Kidney epithelial cell (primary cell): ENCODE data around the gene ANKMY1. TPM values are rescaled to one million over a fixed set of nuclear protein-coding genes. Genes with fewer than 3 reads are reported as not detected.

Experiments
- DNase-seq: peaks from one replicate; pipeline ENCODE4 v3.0.0-alpha.2; 2010; ENCODE audit warnings: low read depth
- H3K27me3 ChIP-seq: 2 replicates; pipeline ENCODE4 v1.6.0; 2011; ENCODE audit warnings: low read length; ENCODE audit not compliant: control insufficient read depth, insufficient read depth
- H3K36me3 ChIP-seq: 2 replicates; pipeline ENCODE4 v1.5.1; 2011; ENCODE audit warnings: low read length; ENCODE audit not compliant: control insufficient read depth, insufficient read depth
- H3K4me3 ChIP-seq: 2 replicates; pipeline ENCODE4 v1.5.1; 2011; ENCODE audit warnings: low read depth, mild to moderate bottlenecking, control low read depth, low read length
- CTCF ChIP-seq: IDR thresholded peaks from 2 replicates; pipeline ENCODE4 v1.5.1; 2011; ENCODE audit warnings: mild to moderate bottlenecking, moderate library complexity, low read length, control low read depth, inconsistent platforms; ENCODE audit not compliant: insufficient read depth, poor library complexity, severe bottlenecking
- total RNA-seq: library from RNA; depleted of rRNA; stranded (reverse); fragments of >200 nt; gene quantifications from 2 replicates; pipeline ENCODE4 v1.2.3, GENCODE V29; 2015

The ANKMY1 gene
- total RNA-seq, 1 donor from 2014 or later: 7.1 TPM

GRCh38 chr2:240530181-240530580 is 27.6 kb downstream of the ANKMY1 start:
- Histone ChIP-seq H3K36me3 (peaks cover 2% of the 10 kb centered on the region), H3K27me3 (no peaks in the 10 kb centered on the region), H3K4me3 (no peak overlapping the region)
- DNase-seq: no peak
- no peak for TF ChIP-seq CTCF

DNA sequence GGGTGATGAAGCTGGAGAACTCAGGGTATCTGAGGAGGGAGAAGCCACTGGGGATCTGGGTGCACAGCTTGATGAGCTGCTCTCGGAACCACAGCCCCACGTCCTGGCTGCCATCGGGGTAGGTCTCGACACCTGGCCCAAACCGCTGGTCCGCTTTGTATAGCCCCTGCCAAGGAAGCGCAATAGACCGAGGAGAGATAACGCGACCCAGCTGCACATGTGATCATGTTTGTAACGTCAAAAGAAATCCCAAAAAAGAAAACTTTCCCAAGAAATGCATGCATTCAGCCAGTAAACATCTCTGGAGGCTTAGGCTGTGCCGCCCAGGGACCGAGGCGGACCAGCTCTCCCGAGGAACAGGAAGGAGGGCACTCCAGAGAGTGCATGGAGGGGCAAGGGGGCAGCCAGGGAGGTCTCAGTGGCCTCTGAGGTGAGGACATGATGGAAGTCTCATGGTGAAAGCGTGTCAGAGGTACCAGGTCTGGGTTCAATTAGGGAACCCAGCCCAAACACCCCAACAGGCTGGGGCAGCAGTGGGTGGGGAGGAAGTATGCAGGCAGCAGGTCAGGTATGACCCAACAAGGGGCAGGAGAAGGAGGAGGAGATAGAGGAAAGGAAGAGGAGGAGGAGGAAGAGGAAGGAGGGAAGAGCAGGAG is 28.3 kb downstream of the ANKMY1 start:
- no peak for TF ChIP-seq CTCF

DNA sequence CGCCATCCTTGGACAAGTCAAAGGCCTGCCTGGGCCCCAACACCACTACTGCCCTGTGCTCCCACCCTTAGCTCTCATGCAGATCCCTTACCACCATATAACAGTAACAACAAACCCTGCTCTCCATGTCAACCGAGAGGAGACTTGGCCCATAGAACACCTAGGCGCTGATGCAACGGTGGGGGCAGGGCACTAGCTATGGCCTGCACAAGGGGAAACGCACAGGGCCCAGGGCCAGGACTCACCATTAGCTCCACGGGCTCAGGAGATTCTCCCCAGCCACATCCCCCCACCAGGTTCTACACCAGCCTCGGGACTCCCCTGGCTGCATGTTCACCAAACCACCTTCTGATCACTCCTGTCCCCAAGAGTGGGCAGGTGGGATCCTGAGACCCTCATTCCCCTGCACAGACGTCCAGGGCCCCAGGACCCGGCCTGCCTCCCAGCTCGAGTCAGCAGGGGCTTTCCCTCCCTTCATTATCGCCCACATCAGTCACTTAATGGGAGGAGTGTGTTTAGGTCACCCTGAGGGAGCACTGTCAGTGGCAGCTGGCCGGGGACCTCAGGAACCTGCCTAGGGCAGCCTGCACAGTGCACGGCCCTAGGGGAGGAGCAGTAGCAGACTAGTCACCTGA is 29.3 kb downstream of the ANKMY1 start:
- TF ChIP-seq CTCF: no peak
- H3K27me3 ChIP-seq: no peaks in the 10 kb centered on the region
- DNase-seq: no peak
- no peak overlapping the region for H3K4me3 ChIP-seq
- peaks cover 2% of the 10 kb centered on the region for H3K36me3 ChIP-seq

More for the DNA sequence above, 28.3 kb downstream of the ANKMY1 start:
- no peak for DNase-seq
- H3K36me3 ChIP-seq: peaks cover 2% of the 10 kb centered on the region
- H3K27me3 ChIP-seq: no peaks in the 10 kb centered on the region
- no peak overlapping the region for H3K4me3 ChIP-seq

DNA sequence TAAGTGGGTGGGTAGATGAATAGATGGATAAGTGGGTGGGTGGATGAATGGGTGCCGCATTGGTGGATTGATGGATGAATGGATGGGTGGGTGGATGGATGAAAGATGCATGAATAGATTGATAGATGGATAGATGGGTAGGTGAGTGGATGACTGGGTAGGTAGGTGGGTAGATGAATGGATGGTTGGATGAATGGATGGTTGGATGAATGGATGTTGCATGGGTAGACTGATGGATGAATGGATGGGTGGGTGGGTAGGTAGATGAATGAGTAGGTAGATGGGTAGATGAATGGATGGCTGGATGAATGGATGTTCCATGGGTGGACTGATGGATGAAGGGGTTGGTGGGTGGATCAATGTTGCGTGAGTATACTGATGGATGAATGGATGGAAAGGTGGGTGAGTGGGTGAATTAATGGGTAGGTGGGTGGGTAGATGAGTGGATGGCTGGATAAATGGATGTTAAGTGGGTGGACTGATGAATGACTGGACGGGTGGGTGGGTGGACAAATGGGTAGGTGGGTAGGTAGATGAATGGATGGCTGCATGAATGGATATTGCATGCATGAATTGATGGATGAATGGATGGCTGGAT is 30.5 kb downstream of the ANKMY1 start:
- Histone ChIP-seq H3K27me3 (no peaks in the 10 kb centered on the region), H3K4me3 (no peak overlapping the region), H3K36me3 (peaks cover 2% of the 10 kb centered on the region)
- no peak for TF ChIP-seq CTCF
- no peak for DNase-seq

DNA sequence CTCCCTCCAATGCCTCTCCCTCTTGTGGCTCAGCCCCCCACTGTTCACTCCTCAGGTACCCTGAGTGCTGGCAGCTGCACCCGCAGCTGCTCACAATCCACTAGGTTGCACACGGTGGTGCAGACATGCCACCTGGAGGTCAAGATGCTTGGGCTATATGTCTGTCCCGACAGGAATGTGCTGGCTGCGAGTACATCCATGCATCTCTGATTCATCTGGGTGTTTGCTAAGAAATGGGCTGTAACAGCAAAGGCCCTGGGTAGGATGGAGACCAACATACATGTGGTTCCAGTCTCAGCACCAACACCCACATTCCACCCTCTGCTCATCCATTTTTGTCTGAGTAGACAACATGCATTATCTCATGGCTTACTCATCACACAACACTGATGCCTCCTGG is 31.3 kb downstream of the ANKMY1 start:
- DNase-seq: no peak
- no peak for TF ChIP-seq CTCF

More for the DNA sequence above, 31.3 kb downstream of the ANKMY1 start:
- no peak overlapping the region for H3K4me3 ChIP-seq
- peaks cover 2% of the 10 kb centered on the region for H3K36me3 ChIP-seq
- no peaks in the 10 kb centered on the region for H3K27me3 ChIP-seq
